A549 (cell line): ENCODE data around the gene MAGEA1.

ENCODE experiments used
- EP300 ChIP-seq, 2 experiments: fragments of >200 bp; sonication (Bioruptor Twin); formaldehyde crosslinking; IDR thresholded peaks; 2 replicates in 1 of 2; 3 replicates in 1 of 2; pipeline ENCODE4 v1.6.1; 2016 to 2017
- HDAC2 ChIP-seq: fragments of 200-600 bp; sonication (generic); IDR thresholded peaks from 2 replicates; pipeline ENCODE4 v1.6.1; 2016
- HOXA7 ChIP-seq: fragments of 250-450 bp; sonication (Bioruptor Pico); IDR thresholded peaks from 2 replicates; pipeline ENCODE4 v1.5.0; 2020; ENCODE audit warnings: mild to moderate bottlenecking, moderate library complexity
- JUN ChIP-seq, 2 experiments: fragments of >200 bp; sonication (Bioruptor Twin); formaldehyde crosslinking; IDR thresholded peaks; 2 replicates in 1 of 2; 3 replicates in 1 of 2; pipeline ENCODE4 v1.6.1; 2016 to 2017
- KDM1A ChIP-seq: fragments of 200-600 bp; sonication (generic); IDR thresholded peaks from 2 replicates; pipeline ENCODE4 v1.6.1; 2016; ENCODE audit warnings: low read depth, mild to moderate bottlenecking
- MAZ ChIP-seq: fragments of 150-350 bp; IDR thresholded peaks from 2 replicates; pipeline ENCODE4 v1.6.1; 2014; ENCODE audit warnings: antibody characterized with exemption, low read depth, low read length, borderline replicate concordance
- NPAS2 ChIP-seq: fragments of 250-450 bp; sonication (Bioruptor Pico); IDR thresholded peaks from 2 replicates; pipeline ENCODE4 v1.8.0; 2022; ENCODE audit warnings: mild to moderate bottlenecking, moderate library complexity, borderline replicate concordance
- TF ChIP-seq, protein P1 (sequence below): fragments of >200 bp; sonication (Bioruptor Twin); formaldehyde crosslinking; IDR thresholded peaks from 3 replicates; pipeline ENCODE4 v1.5.1; 2016
- TF ChIP-seq, protein P2 (sequence below): fragments of 200-600 bp; sonication (generic); IDR thresholded peaks from 2 replicates; pipeline ENCODE4 v1.6.1; 2016; ENCODE audit warnings: antibody characterized with exemption, mild to moderate bottlenecking, moderate library complexity

DNA sequence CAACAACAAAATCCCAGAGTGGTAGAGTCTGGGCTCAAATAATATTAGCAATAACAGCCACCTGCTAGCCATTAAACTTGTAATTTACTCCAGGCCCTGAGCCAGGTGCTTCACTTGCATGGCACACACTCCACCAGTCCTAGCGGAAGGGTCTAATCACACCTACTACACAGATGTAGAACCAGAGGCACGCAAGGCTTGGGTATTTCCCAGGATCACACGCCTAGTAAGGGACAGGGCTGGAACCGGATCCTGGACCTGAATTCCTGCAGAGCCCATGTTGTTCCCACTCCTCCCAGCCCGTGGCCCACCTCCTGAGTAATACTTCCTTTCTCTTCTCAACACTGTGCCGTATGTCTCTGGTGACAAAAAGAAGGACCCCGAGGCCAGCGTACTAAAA, 5.7 kb downstream of the MAGEA1 start:
- TF ChIP-seq, protein P1, sequence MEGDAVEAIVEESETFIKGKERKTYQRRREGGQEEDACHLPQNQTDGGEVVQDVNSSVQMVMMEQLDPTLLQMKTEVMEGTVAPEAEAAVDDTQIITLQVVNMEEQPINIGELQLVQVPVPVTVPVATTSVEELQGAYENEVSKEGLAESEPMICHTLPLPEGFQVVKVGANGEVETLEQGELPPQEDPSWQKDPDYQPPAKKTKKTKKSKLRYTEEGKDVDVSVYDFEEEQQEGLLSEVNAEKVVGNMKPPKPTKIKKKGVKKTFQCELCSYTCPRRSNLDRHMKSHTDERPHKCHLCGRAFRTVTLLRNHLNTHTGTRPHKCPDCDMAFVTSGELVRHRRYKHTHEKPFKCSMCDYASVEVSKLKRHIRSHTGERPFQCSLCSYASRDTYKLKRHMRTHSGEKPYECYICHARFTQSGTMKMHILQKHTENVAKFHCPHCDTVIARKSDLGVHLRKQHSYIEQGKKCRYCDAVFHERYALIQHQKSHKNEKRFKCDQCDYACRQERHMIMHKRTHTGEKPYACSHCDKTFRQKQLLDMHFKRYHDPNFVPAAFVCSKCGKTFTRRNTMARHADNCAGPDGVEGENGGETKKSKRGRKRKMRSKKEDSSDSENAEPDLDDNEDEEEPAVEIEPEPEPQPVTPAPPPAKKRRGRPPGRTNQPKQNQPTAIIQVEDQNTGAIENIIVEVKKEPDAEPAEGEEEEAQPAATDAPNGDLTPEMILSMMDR, result no peak
- TF ChIP-seq HOXA7 (no peak), MAZ (no peak), NPAS2 (CRISPR knock-in tag) (no peak), KDM1A (no peak), JUN (IDR thresholded peaks at IDR 0.05) (no peak), EP300 (IDR thresholded peaks at IDR 0.05) (no peak), HDAC2 (no peak)
- TF ChIP-seq, protein P2, sequence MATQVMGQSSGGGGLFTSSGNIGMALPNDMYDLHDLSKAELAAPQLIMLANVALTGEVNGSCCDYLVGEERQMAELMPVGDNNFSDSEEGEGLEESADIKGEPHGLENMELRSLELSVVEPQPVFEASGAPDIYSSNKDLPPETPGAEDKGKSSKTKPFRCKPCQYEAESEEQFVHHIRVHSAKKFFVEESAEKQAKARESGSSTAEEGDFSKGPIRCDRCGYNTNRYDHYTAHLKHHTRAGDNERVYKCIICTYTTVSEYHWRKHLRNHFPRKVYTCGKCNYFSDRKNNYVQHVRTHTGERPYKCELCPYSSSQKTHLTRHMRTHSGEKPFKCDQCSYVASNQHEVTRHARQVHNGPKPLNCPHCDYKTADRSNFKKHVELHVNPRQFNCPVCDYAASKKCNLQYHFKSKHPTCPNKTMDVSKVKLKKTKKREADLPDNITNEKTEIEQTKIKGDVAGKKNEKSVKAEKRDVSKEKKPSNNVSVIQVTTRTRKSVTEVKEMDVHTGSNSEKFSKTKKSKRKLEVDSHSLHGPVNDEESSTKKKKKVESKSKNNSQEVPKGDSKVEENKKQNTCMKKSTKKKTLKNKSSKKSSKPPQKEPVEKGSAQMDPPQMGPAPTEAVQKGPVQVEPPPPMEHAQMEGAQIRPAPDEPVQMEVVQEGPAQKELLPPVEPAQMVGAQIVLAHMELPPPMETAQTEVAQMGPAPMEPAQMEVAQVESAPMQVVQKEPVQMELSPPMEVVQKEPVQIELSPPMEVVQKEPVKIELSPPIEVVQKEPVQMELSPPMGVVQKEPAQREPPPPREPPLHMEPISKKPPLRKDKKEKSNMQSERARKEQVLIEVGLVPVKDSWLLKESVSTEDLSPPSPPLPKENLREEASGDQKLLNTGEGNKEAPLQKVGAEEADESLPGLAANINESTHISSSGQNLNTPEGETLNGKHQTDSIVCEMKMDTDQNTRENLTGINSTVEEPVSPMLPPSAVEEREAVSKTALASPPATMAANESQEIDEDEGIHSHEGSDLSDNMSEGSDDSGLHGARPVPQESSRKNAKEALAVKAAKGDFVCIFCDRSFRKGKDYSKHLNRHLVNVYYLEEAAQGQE, result no peak
